IgD-negative memory B cell (primary cell): ENCODE results near the gene GNG3. TPM values are rescaled to one million over a fixed set of nuclear protein-coding genes. Genes with fewer than 3 reads are reported as not detected.
A peak's percentile ranks its signal among the peaks of the same experiment; 100 is the strongest.
"Not testable (repeated sequence)": the region's sequence is repeated elsewhere in the genome, so short reads cannot be mapped to it uniquely, and the experiment has no call there.

ENCODE experiments used
- H3K27ac Mint-ChIP-seq, 3 donors: one replicate each; pipeline ENCODE4 v1.8.0; 2020 to 2022; ENCODE audit warnings: mild to moderate bottlenecking in 3 of 3, mixed read lengths in 3 of 3, moderate library complexity in 1 of 3
- H3K27me3 Mint-ChIP-seq: one replicate; pipeline ENCODE4 v1.8.0; 2021; ENCODE audit warnings: mixed read lengths
- H3K36me3 Mint-ChIP-seq: one replicate; pipeline ENCODE4 v1.8.0; 2020; ENCODE audit warnings: mild to moderate bottlenecking, mixed read lengths
- H3K4me1 Mint-ChIP-seq, 3 donors: one replicate each; pipeline ENCODE4 v1.8.0; 2020 to 2022; ENCODE audit warnings: mixed read lengths in 3 of 3, mild to moderate bottlenecking in 1 of 3
- H3K4me3 Mint-ChIP-seq, 4 donors: one replicate each; pipeline ENCODE4 v1.8.0; 2020 to 2022; ENCODE audit warnings: mild to moderate bottlenecking in 4 of 4, mixed read lengths in 4 of 4, moderate library complexity in 3 of 4
- H3K9me3 Mint-ChIP-seq, 3 donors: one replicate each; pipeline ENCODE4 v1.8.0; 2020 to 2021; ENCODE audit warnings: mixed read lengths in 3 of 3, mild to moderate bottlenecking in 1 of 3
- polyA plus RNA-seq: library from polyadenylated mRNA; unstranded; fragments of 300-500 nt; fragmentation: Illumina TruSeq; gene quantifications from one replicate; pipeline ENCODE4 v1.2.3, GENCODE V29; 2021

The GNG3 gene
- 13.3 TPM for polyA plus RNA-seq

- Mint-ChIP-seq H3K9me3 (no peaks in the 10 kb centered on the region), H3K36me3 (peaks cover 3% of the 10 kb centered on the region), H3K4me1 (peaks cover 28 to 37% (median 32%) of the 10 kb centered on the region in 3 donors), H3K27me3 (no peaks in the 10 kb centered on the region), H3K27ac (peak within 1 kb of the TSS; percentile 96 to 97 (median 96)), H3K4me3 (peak within 1 kb of the TSS; percentile 90 to 99 (median 94))
Observed at GRCh38 chr11:62707277-62707861, at the start of gene GNG3, which contains the start of gene BSCL2. TSS of gene GNG3 (plus strand) at chr11:62707676. CDS start at chr11:62708296, 620 bp downstream. TSS of gene BSCL2 (minus strand) at chr11:62707424. CDS start at chr11:62707195, 229 bp downstream.

DNA sequence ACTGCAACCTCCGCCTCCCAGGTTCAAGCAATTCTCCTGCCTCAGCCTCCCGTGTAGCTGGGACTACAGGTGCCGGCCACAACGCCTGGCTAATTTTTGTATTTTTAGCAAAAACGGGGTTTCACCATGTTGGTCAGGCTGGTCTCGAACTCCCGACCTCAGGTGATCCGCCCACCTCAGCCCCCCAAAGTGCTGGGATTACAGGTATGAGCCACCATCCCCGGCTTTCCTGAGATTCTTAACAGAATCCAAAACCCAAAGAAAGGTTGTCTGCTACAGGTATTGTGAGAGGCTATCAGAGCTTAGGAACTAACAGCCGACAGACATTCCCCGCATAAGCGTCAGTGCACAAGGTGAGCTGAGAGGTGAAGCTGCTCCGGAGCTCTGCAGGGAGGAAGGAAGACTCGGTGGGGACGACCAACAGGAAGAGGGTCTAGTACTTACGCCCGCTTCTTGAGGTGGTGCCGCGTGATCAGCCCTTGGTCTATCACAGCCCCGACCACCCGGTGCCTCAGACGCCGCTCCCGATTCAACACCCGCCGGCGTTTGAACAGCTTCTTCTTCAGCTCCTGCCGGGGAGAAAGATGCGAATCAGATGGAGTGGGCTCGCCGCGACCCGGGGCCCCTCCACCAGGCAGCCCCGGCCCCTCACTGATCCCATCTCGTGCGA, 42.9 kb upstream of the GNG3 start:
- Mint-ChIP-seq H3K4me1 (peaks cover 21 to 24% (median 22%) of the 10 kb centered on the region in 3 donors), H3K9me3 (no peaks in the 10 kb centered on the region), H3K4me3 (peak overlapping the region; percentile 96 to 99 (median 98)), H3K27ac (peak overlapping the region; percentile 95 to 98 (median 98)), H3K27me3 (no peaks in the 10 kb centered on the region), H3K36me3 (no peaks in the 10 kb centered on the region)

GRCh38 chr11:62665075-62665598, 42.3 kb upstream of the GNG3 start, which contains the start of the genes C11orf98 and CSKMT:
TSS of gene C11orf98 (minus strand) at chr11:62665210. CDS start at chr11:62665169, 41 bp downstream.
TSS of gene CSKMT (plus strand) at chr11:62665312. CDS start at chr11:62665880, 568 bp downstream.
- Mint-ChIP-seq H3K4me3 (peak within 1 kb of the TSS; percentile 96 to 99 (median 98)), H3K36me3 (no peaks in the 10 kb centered on the region), H3K9me3 (no peaks in the 10 kb centered on the region), H3K27me3 (no peaks in the 10 kb centered on the region), H3K4me1 (peaks cover 21 to 24% (median 22%) of the 10 kb centered on the region in 3 donors), H3K27ac (peak within 1 kb of the TSS; percentile 95 to 98 (median 98))

DNA sequence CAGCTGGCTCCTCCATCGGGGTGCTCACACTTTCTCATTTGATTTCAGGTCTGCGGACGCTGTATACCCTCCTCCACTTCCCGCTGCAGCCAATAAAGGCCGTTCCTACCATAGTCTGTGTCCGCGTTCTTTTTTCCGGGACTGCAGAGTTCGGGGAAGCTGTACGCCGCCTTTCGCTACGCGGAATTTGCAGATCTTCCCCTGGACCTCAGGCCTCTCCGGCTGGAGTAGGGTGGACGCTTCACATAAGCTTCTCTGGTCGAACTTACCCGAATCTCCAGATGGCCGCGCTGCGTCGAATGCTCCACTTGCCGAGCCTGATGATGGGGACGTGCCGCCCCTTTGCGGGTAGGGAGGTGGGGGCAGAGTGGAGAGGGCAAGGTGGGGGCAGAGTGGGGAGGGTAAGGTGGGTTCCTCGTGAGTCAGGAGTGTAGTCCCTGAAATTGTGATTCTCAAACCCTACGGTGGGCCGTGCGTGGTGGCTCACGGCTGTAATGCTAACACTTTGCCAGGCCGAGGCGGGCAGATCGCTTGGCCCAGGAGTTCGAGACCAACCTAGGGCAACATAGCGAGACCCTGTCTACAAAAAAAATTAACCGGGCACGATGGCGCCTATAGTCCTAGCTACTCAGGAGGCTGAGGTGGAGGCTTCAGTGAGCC, 41.7 kb upstream of the GNG3 start:
- Mint-ChIP-seq H3K4me3 (peak overlapping the region; percentile 96 to 99 (median 98)), H3K4me1 (peaks cover 22 to 27% (median 25%) of the 10 kb centered on the region in 3 donors), H3K9me3 (no peaks in the 10 kb centered on the region), H3K36me3 (no peaks in the 10 kb centered on the region), H3K27me3 (no peaks in the 10 kb centered on the region), H3K27ac (peak overlapping the region; percentile 95 to 98 (median 98))

DNA sequence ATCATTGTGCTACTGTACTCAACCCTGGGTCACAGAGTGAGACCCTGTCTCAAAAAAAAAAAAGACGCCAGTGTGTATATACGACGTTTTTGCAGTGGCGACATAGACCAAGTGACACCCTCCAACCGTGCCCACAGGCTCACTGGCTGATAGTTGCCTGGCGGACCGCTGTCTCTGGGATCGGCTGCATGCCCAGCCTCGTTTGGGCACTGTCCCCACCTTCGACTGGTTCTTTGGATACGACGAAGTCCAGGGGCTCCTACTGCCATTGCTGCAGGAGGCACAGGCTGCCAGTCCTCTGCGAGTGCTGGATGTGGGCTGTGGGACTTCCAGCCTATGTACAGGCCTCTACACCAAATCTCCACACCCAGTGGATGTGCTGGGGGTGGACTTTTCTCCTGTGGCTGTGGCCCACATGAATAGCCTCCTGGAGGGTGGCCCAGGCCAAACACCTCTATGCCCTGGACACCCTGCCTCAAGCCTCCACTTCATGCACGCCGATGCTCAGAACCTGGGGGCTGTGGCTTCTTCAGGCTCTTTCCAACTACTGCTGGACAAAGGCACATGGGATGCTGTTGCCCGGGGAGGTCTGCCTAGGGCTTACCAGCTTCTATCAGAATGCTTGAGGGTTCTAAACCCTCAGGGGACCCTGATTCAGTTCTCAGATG, 41.1 kb upstream of the GNG3 start:
- no peaks in the 10 kb centered on the region for H3K9me3 Mint-ChIP-seq
- peaks cover 27 to 29% (median 29%) of the 10 kb centered on the region in 3 donors for H3K4me1 Mint-ChIP-seq
- no peaks in the 10 kb centered on the region for H3K36me3 Mint-ChIP-seq
- H3K27me3 Mint-ChIP-seq = no peaks in the 10 kb centered on the region
- peak overlapping the region; percentile 46 to 98 (median 98) for H3K27ac Mint-ChIP-seq
- H3K4me3 Mint-ChIP-seq = peak overlapping the region; percentile 96 to 99 (median 98)

GRCh38 chr11:62667460-62667859, 40.0 kb upstream of the GNG3 start:
- H3K4me3 Mint-ChIP-seq = peak overlapping the region in 3 of 4 donors; percentile 63 to 99 (median 98)
- H3K9me3 Mint-ChIP-seq = no peaks in the 10 kb centered on the region
- no peaks in the 10 kb centered on the region for H3K27me3 Mint-ChIP-seq
- H3K4me1 Mint-ChIP-seq = peaks cover 31 to 34% (median 34%) of the 10 kb centered on the region in 3 donors
- peak overlapping the region in 2 of 3 donors; percentile 98 for H3K27ac Mint-ChIP-seq
- H3K36me3 Mint-ChIP-seq = no peaks in the 10 kb centered on the region

DNA sequence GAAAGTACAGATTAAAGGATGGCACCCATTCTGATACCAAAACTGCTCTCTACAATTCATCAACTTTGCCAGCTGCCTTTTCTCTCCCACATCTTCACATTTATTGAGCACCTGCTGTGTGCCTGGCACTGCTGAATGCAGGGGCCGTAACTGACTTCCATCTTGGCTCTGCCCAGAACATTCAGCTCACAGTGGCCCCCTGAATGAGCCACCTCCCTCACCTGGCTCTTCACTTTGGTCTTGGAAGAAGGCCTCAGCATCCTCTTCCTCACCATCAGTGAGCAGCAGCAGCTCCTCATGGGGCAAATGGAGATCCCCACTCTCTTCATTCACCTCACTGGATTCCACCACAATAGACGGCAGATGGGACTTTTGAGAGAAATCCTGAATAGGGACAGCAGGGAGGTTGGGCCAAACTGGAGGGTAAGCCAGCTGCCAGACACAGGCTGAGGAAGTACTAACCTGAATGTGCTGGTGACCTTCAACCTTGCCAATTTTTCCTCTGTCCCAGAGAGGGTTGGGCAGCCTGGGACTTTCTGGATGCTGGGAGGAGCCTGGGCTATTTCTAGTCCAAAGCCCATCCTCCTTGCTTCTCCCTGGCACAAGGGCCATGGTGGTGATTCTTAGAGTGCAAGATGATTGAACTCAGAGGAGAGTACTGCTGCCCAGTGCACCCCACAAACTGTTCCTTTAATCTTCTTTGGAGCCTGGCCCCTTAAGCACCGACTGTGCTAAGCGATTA, 37.9 kb upstream of the GNG3 start:
- no peaks in the 10 kb centered on the region for H3K36me3 Mint-ChIP-seq
- H3K9me3 Mint-ChIP-seq = no peaks in the 10 kb centered on the region
- H3K4me1 Mint-ChIP-seq = peaks cover 29 to 32% (median 31%) of the 10 kb centered on the region in 3 donors
- H3K4me3 Mint-ChIP-seq = peak overlapping the region in 3 of 4 donors; percentile 83 to 100 (median 98)
- H3K27me3 Mint-ChIP-seq = no peaks in the 10 kb centered on the region
- peak overlapping the region in 2 of 3 donors; percentile 37 to 86 for H3K27ac Mint-ChIP-seq

DNA sequence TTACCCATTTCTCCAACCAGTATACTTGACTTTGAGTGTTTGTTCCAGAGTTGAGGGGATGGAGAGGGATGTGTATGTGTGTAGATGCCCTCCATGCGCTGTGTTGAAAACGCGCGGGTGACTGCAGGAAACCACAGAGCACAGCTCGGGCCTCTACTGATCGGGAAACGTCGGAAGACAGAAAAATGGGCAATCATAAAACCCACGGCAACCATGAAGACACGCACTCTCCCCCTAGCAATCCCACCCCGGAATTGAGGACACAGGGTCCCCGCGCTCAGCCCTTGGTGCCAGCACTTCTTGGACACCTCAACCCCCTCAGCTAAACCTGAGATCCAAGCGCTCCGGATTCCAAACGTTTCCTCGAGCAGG, 36.3 kb upstream of the GNG3 start:
- Mint-ChIP-seq H3K4me1 (peaks cover 21 to 34% (median 28%) of the 10 kb centered on the region in 3 donors), H3K27ac (peak overlapping the region; percentile 94 to 99 (median 99)), H3K27me3 (no peaks in the 10 kb centered on the region), H3K9me3 (no peaks in the 10 kb centered on the region), H3K4me3 (peak overlapping the region; percentile 98 to 100 (median 100)), H3K36me3 (peaks cover 2% of the 10 kb centered on the region)

GRCh38 chr11:62671608-62672389, 35.7 kb upstream of the GNG3 start, which contains the start of the genes LBHD1 and UQCC3:
TSS of gene LBHD1 (minus strand) at chr11:62672267. CDS start at chr11:62670031, 2,236 bp downstream.
TSS of gene UQCC3 (plus strand) at chr11:62671673. CDS start at chr11:62671746, 73 bp downstream.
- Mint-ChIP-seq H3K4me1 (peaks cover 21 to 29% (median 25%) of the 10 kb centered on the region in 3 donors), H3K27me3 (no peaks in the 10 kb centered on the region)

GRCh38 chr11:62673196-62673525, 34.3 kb upstream of the GNG3 start:
- Mint-ChIP-seq H3K4me3 (peak overlapping the region in 3 of 4 donors; percentile 98 to 100 (median 100)), H3K36me3 (peaks cover 2% of the 10 kb centered on the region), H3K27ac (peak overlapping the region; percentile 12 to 99 (median 53)), H3K27me3 (no peaks in the 10 kb centered on the region), H3K4me1 (peaks cover 20 to 29% (median 27%) of the 10 kb centered on the region in 3 donors), H3K9me3 (no peaks in the 10 kb centered on the region)

More at GRCh38 chr11:62671608-62672389, 35.7 kb upstream of the GNG3 start, which contains the start of the genes LBHD1 and UQCC3:
- Mint-ChIP-seq H3K4me3 (peak within 1 kb of the TSS; percentile 98 to 100 (median 100)), H3K36me3 (peaks cover 2% of the 10 kb centered on the region), H3K9me3 (no peaks in the 10 kb centered on the region), H3K27ac (peak within 1 kb of the TSS; percentile 94 to 99 (median 99))

DNA sequence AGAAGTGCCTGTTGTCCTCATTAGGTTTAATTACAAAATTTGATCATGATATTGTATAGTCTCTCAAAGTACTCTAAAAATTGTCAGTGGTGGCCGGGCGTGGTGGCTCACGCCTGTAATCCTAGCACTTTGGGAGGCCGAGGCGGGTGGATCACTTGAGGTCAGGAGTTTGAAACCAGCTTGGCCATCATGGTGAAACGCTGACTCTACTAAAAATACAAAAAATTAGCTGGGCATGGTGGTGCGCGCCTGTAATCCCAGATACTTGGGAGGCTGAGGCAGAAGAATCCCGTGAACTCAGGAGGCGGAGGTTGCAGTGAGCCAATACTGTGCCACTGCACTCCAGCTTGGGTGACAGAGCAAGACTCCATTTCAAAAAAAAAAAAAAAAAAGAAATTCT, 32.1 kb upstream of the GNG3 start:
- Mint-ChIP-seq H3K4me1 (peaks cover 26 to 29% (median 26%) of the 10 kb centered on the region in 3 donors), H3K4me3 (peak overlapping the region in 2 of 4 donors; percentile 30 to 54), H3K27ac (peak overlapping the region in 1 of 3 donors; percentile 78)
- H3K27me3 Mint-ChIP-seq, H3K36me3 Mint-ChIP-seq, H3K9me3 Mint-ChIP-seq: not testable (repeated sequence)

GRCh38 chr11:62676698-62677097, 30.8 kb upstream of the GNG3 start:
- H3K4me3 Mint-ChIP-seq = peak overlapping the region; percentile 47 to 93 (median 84)
- no peaks in the 10 kb centered on the region for H3K9me3 Mint-ChIP-seq
- H3K27ac Mint-ChIP-seq = peak overlapping the region; percentile 6 to 98 (median 92)
- H3K36me3 Mint-ChIP-seq = peaks cover 3% of the 10 kb centered on the region
- H3K27me3 Mint-ChIP-seq = no peaks in the 10 kb centered on the region
- peaks cover 24 to 27% (median 25%) of the 10 kb centered on the region in 3 donors for H3K4me1 Mint-ChIP-seq

- Mint-ChIP-seq H3K27ac (peak overlapping the region; percentile 92 to 98 (median 96)), H3K9me3 (no peaks in the 10 kb centered on the region), H3K27me3 (no peaks in the 10 kb centered on the region), H3K4me3 (peak overlapping the region; percentile 83 to 93 (median 88)), H3K4me1 (peaks cover 23 to 26% (median 23%) of the 10 kb centered on the region in 3 donors), H3K36me3 (peaks cover 3% of the 10 kb centered on the region)
Observed at GRCh38 chr11:62677156-62677555, 30.3 kb upstream of the GNG3 start.
